Measurements from ENCODE around the gene HOXA7.

DNA sequence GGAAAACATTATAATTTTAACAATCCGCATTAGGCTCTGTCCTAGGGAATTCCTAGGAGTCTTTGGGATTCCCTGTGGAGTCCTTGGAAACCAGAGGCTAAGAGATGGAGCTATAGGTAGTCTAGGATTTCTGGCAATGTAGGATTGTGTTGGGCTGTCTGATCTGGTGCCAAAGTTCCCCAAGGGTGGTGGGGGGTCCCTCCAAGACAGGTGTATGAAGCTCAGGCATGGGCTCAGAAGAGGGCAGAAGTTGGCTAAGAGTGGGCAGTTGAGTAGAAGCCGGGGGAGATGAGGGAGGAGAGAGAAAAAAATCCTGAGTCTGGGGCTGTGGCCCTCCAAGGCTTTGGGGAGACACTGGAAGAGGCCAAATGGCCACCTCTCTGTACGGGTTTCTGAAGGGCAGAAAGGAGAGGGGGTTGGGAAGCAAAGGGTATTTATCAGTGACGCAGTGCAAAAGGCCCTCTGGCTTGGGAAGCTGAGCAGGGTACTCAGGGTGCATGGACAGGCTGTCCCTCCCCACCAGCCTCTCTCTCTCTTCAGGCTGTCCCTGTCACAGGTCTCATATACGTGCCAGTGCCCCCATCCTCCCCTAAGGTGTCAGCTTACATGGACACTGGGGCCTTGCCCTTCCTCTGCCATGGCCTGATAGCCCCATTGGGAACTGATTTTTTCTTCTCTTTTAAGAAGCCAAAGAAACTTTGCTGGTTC is 9.8 kb downstream of the HOXA7 start:
- TF ChIP-seq EZH2 (IDR thresholded peaks at IDR 0.05; ENCODE audit: insufficient read depth, poor library complexity, severe bottlenecking) (no peak), EZH2phosphoT487 (IDR thresholded peaks at IDR 0.05; ENCODE audit: insufficient read depth, low read depth) (no peak)
